ENCODE data around the gene EIF2S3B.

GRCh38 chr12:10557329-10557728 lies 51.6 kb downstream of the EIF2S3B start:
- no peak for TF ChIP-seq CTCF (conservative IDR thresholded peaks at IDR 0.05; ENCODE audit: low read depth, low read length)
- no peak for TF ChIP-seq EZH2 (IDR thresholded peaks at IDR 0.05; ENCODE audit: borderline replicate concordance, low read depth, low read length, poor library complexity, severe bottlenecking)

Data from A673 (cell line).